NB4 (cell line): ENCODE results near the gene TCF19.

ENCODE experiments used
- MYC ChIP-seq: IDR thresholded peaks from 2 replicates; pipeline ENCODE4 v1.6.1; 2011; ENCODE audit warnings: low read depth, low read length
- POLR2A ChIP-seq: IDR thresholded peaks from 2 replicates; pipeline ENCODE4 v1.6.1; 2011; ENCODE audit warnings: mild to moderate bottlenecking; ENCODE audit not compliant: insufficient read length; ENCODE audit errors: extremely low read depth
- TF ChIP-seq, protein P1 (sequence below): IDR thresholded peaks from one replicate; pipeline ENCODE4 v1.5.1; 2012; ENCODE audit warnings: low read depth, low read length

- no peak for TF ChIP-seq MYC
- TF ChIP-seq, protein P1, sequence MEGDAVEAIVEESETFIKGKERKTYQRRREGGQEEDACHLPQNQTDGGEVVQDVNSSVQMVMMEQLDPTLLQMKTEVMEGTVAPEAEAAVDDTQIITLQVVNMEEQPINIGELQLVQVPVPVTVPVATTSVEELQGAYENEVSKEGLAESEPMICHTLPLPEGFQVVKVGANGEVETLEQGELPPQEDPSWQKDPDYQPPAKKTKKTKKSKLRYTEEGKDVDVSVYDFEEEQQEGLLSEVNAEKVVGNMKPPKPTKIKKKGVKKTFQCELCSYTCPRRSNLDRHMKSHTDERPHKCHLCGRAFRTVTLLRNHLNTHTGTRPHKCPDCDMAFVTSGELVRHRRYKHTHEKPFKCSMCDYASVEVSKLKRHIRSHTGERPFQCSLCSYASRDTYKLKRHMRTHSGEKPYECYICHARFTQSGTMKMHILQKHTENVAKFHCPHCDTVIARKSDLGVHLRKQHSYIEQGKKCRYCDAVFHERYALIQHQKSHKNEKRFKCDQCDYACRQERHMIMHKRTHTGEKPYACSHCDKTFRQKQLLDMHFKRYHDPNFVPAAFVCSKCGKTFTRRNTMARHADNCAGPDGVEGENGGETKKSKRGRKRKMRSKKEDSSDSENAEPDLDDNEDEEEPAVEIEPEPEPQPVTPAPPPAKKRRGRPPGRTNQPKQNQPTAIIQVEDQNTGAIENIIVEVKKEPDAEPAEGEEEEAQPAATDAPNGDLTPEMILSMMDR: no peak
- TF ChIP-seq POLR2A: no peak
Observed at GRCh38 chr6:31121131-31121790, 37.1 kb upstream of the TCF19 start.
